ENCODE measurements around the gene HLA-A.

- TF ChIP-seq CTCF (IDR thresholded peaks at IDR 0.05; ENCODE audit: extremely low read depth in 1 of 2, insufficient read depth in 1 of 2, low read depth in 1 of 2, low read length in 2 of 2) (no peak), EZH2 (IDR thresholded peaks at IDR 0.05; ENCODE audit: borderline replicate concordance, low read depth, low read length, severe bottlenecking) (no peak), POLR2A (IDR thresholded peaks at IDR 0.05; ENCODE audit: low read depth, low read length) (no peak), POLR2AphosphoS5 (IDR thresholded peaks at IDR 0.05; ENCODE audit: insufficient read depth, low read depth, low read length) (no peak), GATA2 (IDR thresholded peaks at IDR 0.05; ENCODE audit: insufficient read depth, insufficient read length, low read depth, low read length) (no peak), MYC (IDR thresholded peaks at IDR 0.05; ENCODE audit: low read depth, low read length) (no peak)
- TF ChIP-seq, protein P1, sequence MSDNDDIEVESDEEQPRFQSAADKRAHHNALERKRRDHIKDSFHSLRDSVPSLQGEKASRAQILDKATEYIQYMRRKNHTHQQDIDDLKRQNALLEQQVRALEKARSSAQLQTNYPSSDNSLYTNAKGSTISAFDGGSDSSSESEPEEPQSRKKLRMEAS (IDR thresholded peaks at IDR 0.05; ENCODE audit: insufficient read depth, insufficient read length), result no peak
These were observed 437 bp upstream of the HLA-A start for GRCh38 chr6:29941916-29942274.
